T-helper 2 cell treated with Interferon-gamma antibody and Interleukin-4, amounts not matched to agents 5 μg/mL and 100 μg/mL, for 36 hours (primary cell): Measurements from ENCODE around the gene ZIM2.

Experiments
- DNase-seq: peaks from one replicate; pipeline ENCODE4 v3.0.0; 2021; ENCODE audit warnings: low spot score
- H3K27ac Mint-ChIP-seq: one replicate; pipeline ENCODE4 v1.8.0; 2021; ENCODE audit warnings: mild to moderate bottlenecking, mixed read lengths
- H3K27me3 Mint-ChIP-seq: one replicate; pipeline ENCODE4 v1.8.0; 2021; ENCODE audit warnings: low read depth, mixed read lengths
- H3K36me3 Mint-ChIP-seq: one replicate; pipeline ENCODE4 v1.8.0; 2021; ENCODE audit warnings: low read depth, mixed read lengths
- H3K4me1 Mint-ChIP-seq: one replicate; pipeline ENCODE4 v1.8.0; 2021; ENCODE audit warnings: low read depth, mixed read lengths
- H3K4me3 Mint-ChIP-seq: one replicate; pipeline ENCODE4 v1.8.0; 2022; ENCODE audit warnings: mild to moderate bottlenecking, moderate library complexity, mixed read lengths
- H3K9me3 Mint-ChIP-seq: one replicate; pipeline ENCODE4 v1.8.0; 2021; ENCODE audit warnings: mixed read lengths

ZIM2 gene

DNA sequence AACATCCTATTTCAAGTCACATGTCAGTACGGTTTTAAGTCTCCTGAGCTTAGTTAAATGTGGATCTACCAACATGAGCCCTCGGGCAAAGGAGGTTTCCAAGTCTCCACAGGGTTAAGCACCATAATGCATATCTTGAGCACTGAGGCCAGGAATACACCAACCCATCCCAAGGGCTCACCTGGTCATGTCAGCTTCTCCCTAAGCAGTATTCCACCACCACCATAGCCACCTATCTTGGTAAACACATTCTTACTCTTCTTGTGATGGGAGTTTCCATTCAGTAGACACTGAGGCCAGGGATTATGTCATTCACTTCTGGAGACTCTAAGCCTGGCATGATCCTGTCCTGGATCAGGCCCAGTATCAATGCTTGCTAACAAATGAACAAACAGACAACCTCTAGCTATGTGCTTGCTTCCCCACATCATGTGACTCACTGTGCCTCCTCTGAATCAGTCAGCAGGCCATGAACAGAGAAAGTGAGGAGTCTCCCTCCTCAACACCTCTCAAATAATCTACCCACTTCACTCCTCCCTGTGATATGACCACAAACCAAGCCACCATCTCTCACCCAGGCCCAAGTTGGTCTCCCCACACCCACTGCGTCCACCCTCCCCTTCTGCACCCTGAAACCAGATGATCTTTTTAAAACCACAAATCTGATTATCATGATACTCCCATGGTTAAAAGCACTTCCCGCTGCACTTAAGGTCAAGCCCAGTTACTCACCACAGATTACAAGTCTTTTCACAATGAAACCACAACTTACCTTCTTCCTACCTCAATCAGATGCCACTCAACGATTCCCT is 5.8 kb downstream of the ZIM2 start:
- no peaks in the 10 kb centered on the region for H3K36me3 Mint-ChIP-seq
- no peak overlapping the region for H3K27ac Mint-ChIP-seq
- no peak for DNase-seq
- peaks cover 77% of the 10 kb centered on the region for H3K9me3 Mint-ChIP-seq
- no peaks in the 10 kb centered on the region for H3K27me3 Mint-ChIP-seq
- no peaks in the 10 kb centered on the region for H3K4me1 Mint-ChIP-seq
- H3K4me3 Mint-ChIP-seq: no peak overlapping the region

DNA sequence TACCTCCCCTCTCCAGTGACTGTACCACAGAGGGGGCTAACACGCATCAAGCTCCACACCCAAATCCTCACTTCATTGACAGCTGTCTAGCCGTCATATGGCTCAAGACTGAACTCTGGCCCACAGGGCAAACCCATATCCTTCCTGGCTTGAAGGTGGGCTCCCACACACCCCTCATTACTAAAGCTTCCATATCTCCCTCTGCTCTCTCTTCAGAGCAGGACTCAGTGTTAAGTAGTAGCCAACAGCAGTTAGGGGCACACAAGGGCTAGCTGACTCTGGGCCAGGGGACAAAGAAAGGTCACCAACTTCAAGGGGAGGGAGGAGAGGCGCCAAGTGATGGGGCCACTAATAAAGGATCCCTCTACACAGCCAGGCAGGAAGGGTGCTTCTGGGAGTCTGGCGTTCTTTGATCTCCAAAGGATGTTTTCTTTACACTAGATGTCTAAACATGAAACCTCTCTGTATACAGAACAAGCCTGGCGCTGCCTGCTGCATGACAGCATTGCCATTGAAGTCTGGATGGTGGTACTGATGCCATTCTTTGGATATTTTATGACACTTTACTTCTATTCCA is 8.1 kb downstream of the ZIM2 start:
- H3K4me1 Mint-ChIP-seq: no peaks in the 10 kb centered on the region
- H3K9me3 Mint-ChIP-seq: peaks cover 78% of the 10 kb centered on the region
- H3K27ac Mint-ChIP-seq: no peak overlapping the region
- H3K27me3 Mint-ChIP-seq: no peaks in the 10 kb centered on the region
- DNase-seq: no peak
- H3K4me3 Mint-ChIP-seq: no peak overlapping the region
- H3K36me3 Mint-ChIP-seq: no peaks in the 10 kb centered on the region

DNA sequence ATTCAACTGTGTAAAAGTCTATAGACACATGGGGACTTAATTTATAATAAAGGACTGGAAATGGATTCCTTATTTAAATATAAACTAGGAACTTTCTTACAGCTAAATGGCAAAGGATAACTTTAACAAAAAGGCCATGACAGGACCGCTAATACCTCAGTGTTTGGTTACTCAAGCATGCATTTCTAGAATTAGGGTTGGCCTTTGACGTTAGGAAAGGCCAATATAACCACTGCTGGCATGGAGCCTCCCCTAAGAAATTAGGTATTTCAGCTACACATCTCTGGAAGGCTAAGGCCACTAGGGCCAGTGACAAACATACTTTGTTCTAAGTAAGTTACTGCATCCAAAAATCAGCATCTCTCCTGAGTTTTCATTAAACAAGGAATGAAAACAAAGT is 9.3 kb downstream of the ZIM2 start:
- DNase-seq: no peak
- peaks cover 79% of the 10 kb centered on the region for H3K9me3 Mint-ChIP-seq
- H3K4me3 Mint-ChIP-seq: no peak overlapping the region
- no peaks in the 10 kb centered on the region for H3K27me3 Mint-ChIP-seq
- no peak overlapping the region for H3K27ac Mint-ChIP-seq
- no peaks in the 10 kb centered on the region for H3K36me3 Mint-ChIP-seq
- no peaks in the 10 kb centered on the region for H3K4me1 Mint-ChIP-seq

DNA sequence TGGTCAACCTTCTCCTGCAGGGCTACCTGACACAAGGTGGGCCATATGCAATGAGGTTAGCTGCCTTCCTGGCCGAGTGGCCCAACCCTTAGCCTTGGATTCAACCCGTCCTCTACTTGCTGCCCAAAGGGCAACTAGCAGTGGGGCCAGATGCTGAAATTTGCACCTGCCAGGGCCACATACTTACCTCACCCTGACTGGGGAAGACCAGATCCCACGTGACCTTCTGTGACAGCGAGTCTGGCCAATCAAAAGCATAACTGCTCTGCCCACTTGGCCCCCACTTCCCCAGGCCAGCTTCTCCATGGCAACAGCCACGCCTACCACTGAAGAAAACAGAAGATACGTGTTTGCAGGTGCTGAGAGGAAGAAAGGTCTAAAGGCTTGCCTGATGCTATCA is 10.9 kb downstream of the ZIM2 start:
- Mint-ChIP-seq H3K36me3 (no peaks in the 10 kb centered on the region), H3K27me3 (no peaks in the 10 kb centered on the region), H3K9me3 (peaks cover 74% of the 10 kb centered on the region), H3K4me1 (no peaks in the 10 kb centered on the region), H3K27ac (no peak overlapping the region), H3K4me3 (no peak overlapping the region)
- DNase-seq: no peak

DNA sequence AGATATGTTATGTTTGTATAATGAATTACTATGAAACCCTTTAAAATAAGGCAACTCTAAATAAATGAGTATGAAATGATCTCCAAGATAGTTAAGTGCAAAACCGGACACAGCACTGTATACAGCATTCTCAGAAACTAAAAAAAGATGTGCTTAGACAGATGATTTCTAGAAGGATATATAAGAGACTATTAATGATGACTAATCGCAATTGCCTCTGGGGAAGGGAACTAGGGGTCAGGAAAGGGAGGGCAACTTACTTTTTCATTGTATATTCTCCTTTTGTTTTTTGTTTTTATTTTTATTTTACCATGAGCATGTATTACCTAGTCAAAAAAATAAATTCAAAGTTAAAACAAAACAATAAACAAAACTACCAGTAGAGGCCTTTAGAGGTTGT is 12.8 kb downstream of the ZIM2 start:
- Mint-ChIP-seq H3K9me3 (peaks cover 74% of the 10 kb centered on the region), H3K4me3 (no peak overlapping the region), H3K27me3 (no peaks in the 10 kb centered on the region), H3K4me1 (no peaks in the 10 kb centered on the region), H3K36me3 (no peaks in the 10 kb centered on the region), H3K27ac (no peak overlapping the region)
- DNase-seq: no peak

DNA sequence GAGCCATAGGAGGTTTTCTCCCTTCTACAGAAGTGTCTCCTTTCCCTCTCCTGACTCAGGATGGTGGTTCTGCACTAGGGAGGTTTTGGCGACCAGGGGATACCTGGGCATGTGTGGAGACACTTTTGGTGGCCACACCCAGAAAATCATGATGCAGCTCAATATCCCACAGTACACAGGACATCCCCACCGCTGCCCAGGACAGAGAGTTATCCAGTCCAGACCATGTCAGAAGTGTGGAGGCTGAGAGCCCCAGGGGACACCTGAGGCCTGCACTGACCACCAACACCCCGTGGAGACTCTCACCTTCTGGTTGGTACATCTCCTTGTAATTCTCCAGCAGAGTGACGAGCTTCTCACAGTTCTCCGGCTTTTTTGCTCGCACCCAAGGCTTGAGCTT is 16.6 kb downstream of the ZIM2 start:
- Mint-ChIP-seq H3K36me3 (no peaks in the 10 kb centered on the region), H3K9me3 (peaks cover 83% of the 10 kb centered on the region), H3K27ac (no peak overlapping the region), H3K4me3 (no peak overlapping the region), H3K27me3 (no peaks in the 10 kb centered on the region), H3K4me1 (no peaks in the 10 kb centered on the region)
- DNase-seq: no peak

DNA sequence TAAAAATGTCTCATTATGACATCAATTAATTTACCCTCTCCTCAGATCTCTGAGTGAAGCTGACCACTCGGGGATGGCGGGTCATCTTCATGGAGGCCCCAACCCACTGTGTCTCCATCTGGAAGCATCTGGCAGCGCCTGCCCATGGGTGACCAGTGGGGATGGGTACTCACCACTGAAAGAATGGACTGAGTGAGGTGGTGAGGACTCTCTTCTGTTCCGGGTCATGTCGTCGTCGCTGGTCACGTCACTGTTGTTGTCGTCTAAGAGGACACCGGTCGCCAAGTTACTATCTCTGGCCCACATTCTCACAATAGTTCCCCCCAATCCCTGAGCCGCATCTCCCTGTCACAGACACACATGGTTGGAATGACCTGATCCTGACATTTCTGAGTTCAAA is 17.1 kb downstream of the ZIM2 start:
- no peaks in the 10 kb centered on the region for H3K27me3 Mint-ChIP-seq
- H3K4me1 Mint-ChIP-seq: no peaks in the 10 kb centered on the region
- H3K4me3 Mint-ChIP-seq: no peak overlapping the region
- H3K9me3 Mint-ChIP-seq: peaks cover 84% of the 10 kb centered on the region
- no peaks in the 10 kb centered on the region for H3K36me3 Mint-ChIP-seq
- no peak overlapping the region for H3K27ac Mint-ChIP-seq
- no peak for DNase-seq

DNA sequence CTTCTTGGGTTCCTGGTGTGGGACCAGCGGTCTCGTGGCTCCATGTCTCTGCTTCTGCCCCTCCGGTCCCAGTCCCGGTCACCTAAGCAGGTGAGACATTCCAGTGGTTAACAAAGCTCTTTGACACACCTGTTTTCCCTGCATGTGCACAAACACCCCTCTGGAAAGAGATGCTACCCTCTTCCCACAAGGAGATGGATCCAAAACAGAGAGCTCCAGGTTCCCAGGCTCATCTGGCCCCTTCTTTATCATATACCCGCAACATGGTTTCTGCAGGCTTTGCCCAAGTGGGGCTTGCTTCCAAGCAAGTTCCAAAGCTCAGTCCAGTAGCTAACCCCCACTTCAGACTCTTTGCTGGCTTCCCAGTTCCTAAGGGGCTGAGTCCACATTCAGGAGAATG is 17.8 kb downstream of the ZIM2 start:
- Mint-ChIP-seq H3K4me1 (no peaks in the 10 kb centered on the region), H3K27me3 (no peaks in the 10 kb centered on the region), H3K27ac (no peak overlapping the region), H3K36me3 (no peaks in the 10 kb centered on the region), H3K9me3 (peaks cover 85% of the 10 kb centered on the region), H3K4me3 (no peak overlapping the region)
- no peak for DNase-seq

DNA sequence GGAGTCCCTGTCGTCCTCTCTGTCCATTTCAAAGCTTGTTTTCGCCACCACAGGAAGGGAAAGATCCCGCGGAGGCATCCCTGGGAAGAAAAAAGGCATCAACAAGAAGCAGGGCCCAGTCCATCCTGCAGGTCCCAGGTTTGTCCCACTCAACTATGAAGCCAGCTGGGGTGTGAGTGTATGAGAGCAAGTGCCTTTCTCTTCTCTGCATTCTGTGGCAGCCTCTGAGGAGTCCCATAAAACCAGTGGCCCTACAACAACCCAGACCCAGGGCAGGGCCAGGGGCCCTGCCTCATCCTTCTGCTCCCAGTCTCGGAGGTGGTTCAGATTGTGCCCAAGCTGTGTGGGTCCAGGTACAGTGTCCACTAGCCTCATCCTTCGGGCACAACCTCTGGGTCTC is 18.9 kb downstream of the ZIM2 start:
- DNase-seq: no peak
- Mint-ChIP-seq H3K4me1 (no peaks in the 10 kb centered on the region), H3K27me3 (no peaks in the 10 kb centered on the region), H3K36me3 (no peaks in the 10 kb centered on the region), H3K4me3 (no peak overlapping the region), H3K9me3 (peaks cover 85% of the 10 kb centered on the region), H3K27ac (no peak overlapping the region)

DNA sequence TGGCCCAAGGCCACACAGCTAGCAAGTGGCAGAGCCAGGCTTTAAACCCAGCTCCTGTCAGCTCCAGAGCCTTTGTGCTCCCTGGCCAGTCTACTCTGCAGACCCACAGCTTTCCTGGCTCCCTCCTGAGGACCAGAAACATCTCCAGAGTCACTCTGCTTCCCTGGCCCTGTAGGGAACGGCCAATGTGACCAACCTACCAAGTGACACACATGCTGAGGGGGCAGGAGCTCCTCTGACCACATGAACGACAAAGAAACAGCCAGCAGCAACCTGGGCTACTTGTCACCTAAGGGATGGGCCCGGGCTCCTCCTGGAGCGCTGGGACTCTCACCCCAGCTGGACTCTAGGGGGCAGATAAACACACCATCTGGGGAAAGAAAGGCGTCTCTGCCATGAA is 19.3 kb downstream of the ZIM2 start:
- H3K36me3 Mint-ChIP-seq: no peaks in the 10 kb centered on the region
- no peak overlapping the region for H3K4me3 Mint-ChIP-seq
- no peaks in the 10 kb centered on the region for H3K4me1 Mint-ChIP-seq
- peaks cover 85% of the 10 kb centered on the region for H3K9me3 Mint-ChIP-seq
- no peak overlapping the region for H3K27ac Mint-ChIP-seq
- DNase-seq: no peak
- no peaks in the 10 kb centered on the region for H3K27me3 Mint-ChIP-seq

DNA sequence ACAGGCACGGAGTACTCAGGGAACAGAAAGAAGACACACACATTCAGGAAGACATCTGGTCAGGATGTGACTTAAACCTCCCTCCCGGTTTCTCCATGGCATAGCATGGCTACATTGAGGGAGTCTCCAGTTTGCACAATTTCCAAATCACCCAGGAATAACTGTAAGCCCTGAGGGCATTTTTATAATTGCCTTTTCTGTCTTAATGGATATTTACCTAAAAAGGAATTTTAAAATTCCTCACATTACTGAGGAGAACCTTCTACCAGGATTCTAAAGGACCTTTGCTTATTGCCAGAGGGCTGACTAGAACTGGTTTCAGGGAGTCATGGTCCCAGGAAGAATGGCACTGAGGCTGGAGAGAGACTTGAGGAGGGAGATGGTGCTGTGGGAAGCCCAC is 21.4 kb downstream of the ZIM2 start:
- Mint-ChIP-seq H3K4me1 (no peaks in the 10 kb centered on the region), H3K4me3 (no peak overlapping the region), H3K36me3 (no peaks in the 10 kb centered on the region), H3K27me3 (no peaks in the 10 kb centered on the region), H3K27ac (no peak overlapping the region), H3K9me3 (peaks cover 91% of the 10 kb centered on the region)
- no peak for DNase-seq

DNA sequence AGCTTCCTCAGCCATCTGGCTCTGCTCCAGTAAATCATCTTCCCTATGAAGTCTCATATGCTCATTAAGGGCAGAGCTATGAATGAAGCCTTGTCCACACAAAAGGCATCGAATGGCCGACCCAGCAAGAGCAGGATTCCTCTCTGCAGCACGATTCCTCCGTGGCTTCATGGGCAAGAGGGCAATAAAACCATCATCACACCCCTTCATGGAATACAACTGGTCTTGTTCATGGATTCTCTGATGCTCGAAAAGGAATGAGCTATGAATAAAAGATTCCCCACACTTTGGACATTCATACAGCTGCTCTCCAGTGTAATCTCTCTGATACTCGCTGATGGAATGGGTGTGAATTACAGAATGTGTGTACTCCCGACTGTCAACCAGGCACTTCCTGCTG is 25.9 kb downstream of the ZIM2 start:
- H3K27me3 Mint-ChIP-seq: no peaks in the 10 kb centered on the region

DNA sequence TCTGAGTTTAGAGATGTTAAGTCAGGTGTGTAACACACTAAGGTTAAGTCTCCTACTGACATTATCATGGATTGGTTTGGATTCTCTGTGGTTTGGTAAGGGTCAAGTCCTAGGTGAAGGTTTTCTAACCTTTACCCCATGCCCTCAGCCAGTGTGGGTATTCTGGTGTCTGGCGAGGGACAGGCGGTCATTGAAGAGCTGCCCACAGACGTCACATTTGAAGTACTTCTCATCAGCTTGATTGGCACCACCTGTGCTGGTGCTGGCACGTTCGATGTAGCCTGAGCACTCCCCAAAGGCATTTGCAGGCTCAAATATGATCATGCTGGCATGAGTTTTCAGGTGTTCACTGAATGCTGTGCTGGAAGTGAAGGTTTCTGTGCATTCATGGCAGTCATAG is 27.0 kb downstream of the ZIM2 start:
- Mint-ChIP-seq H3K9me3 (peaks cover 86% of the 10 kb centered on the region), H3K27ac (no peak overlapping the region), H3K4me1 (no peaks in the 10 kb centered on the region), H3K27me3 (no peaks in the 10 kb centered on the region), H3K36me3 (no peaks in the 10 kb centered on the region), H3K4me3 (no peak overlapping the region)
- no peak for DNase-seq

More for the DNA sequence above, 25.9 kb downstream of the ZIM2 start:
- no peak overlapping the region for H3K27ac Mint-ChIP-seq
- DNase-seq: no peak
- H3K36me3 Mint-ChIP-seq: no peaks in the 10 kb centered on the region
- H3K4me1 Mint-ChIP-seq: no peaks in the 10 kb centered on the region
- peaks cover 86% of the 10 kb centered on the region for H3K9me3 Mint-ChIP-seq
- no peak overlapping the region for H3K4me3 Mint-ChIP-seq

DNA sequence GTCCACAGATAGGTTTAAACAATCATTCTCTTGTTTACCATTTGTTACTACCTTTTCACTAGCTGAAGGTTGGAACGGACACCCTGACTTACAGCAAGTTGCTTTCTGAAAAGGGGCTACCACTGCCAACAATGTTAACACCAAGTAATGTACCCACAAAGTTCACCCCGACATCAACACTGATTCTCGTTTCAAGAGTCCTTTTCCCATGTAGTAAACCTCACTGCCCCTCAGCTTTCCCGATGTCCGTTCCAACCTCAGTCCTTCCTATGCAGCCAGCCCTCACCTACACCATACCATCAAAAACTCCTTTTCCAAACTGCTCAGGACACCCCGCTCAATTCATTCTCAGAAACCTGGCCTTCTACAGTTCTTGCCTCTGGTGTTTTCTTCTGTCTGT is 29.0 kb downstream of the ZIM2 start:
- Mint-ChIP-seq H3K4me1 (no peaks in the 10 kb centered on the region), H3K9me3 (peaks cover 83% of the 10 kb centered on the region), H3K4me3 (no peak overlapping the region)

DNA sequence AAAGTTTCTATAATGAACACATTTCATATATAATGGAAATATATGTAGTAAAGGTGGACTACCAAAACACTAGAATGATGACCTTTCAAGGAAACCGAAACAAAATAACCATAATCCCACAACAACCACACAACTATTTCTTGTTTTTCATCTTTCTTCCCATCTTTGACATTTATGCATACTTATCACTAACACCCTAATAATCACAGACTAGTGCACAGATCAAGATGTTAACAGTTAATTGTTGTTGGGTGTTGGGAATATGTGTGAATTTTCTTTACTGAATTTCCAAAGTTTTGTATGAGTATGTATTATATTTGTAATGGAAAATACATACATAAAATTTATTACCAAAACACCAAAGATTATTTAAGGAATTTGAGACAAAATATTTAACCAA is 30.3 kb downstream of the ZIM2 start:
- peaks cover 82% of the 10 kb centered on the region for H3K9me3 Mint-ChIP-seq
- no peaks in the 10 kb centered on the region for H3K27me3 Mint-ChIP-seq
- H3K36me3 Mint-ChIP-seq: no peaks in the 10 kb centered on the region
- DNase-seq: no peak
- no peaks in the 10 kb centered on the region for H3K4me1 Mint-ChIP-seq
- H3K4me3 Mint-ChIP-seq: no peak overlapping the region
- H3K27ac Mint-ChIP-seq: no peak overlapping the region

More for the DNA sequence above, 29.0 kb downstream of the ZIM2 start:
- Mint-ChIP-seq H3K27me3 (no peaks in the 10 kb centered on the region), H3K36me3 (no peaks in the 10 kb centered on the region), H3K27ac (no peak overlapping the region)
- DNase-seq: no peak
